HepG2 (cell line): ENCODE results near the gene ESRP2. TPM values are rescaled to one million over a fixed set of nuclear protein-coding genes. Genes with fewer than 3 reads are reported as not detected.

Source experiments
- PAX8 ChIP-seq: sonication (generic); formaldehyde crosslinking; IDR thresholded peaks from 2 replicates; pipeline ENCODE4 v1.8.0; 2022; ENCODE audit warnings: mild to moderate bottlenecking, missing genetic modification reagents, borderline replicate concordance
- REL ChIP-seq: sonication (generic); formaldehyde crosslinking; conservative IDR thresholded peaks from 2 replicates; pipeline ENCODE4 v1.8.0; 2022; ENCODE audit warnings: mild to moderate bottlenecking, missing genetic modification reagents, moderate library complexity
- TEAD2 ChIP-seq: sonication (generic); formaldehyde crosslinking; IDR thresholded peaks from 2 replicates; pipeline ENCODE4 v1.9.0; 2021; ENCODE audit warnings: missing genetic modification reagents
- ZNF33B ChIP-seq: sonication (generic); formaldehyde crosslinking; IDR thresholded peaks from 2 replicates; pipeline ENCODE4 v1.5.1; 2020; ENCODE audit warnings: mild to moderate bottlenecking, missing genetic modification reagents
- ZNF577 ChIP-seq: sonication (generic); formaldehyde crosslinking; IDR thresholded peaks from 2 replicates; pipeline ENCODE4 v1.4.0; 2020; ENCODE audit warnings: mild to moderate bottlenecking, low read depth, missing genetic modification reagents, borderline replicate concordance
- ZNF816 ChIP-seq: sonication (generic); formaldehyde crosslinking; IDR thresholded peaks from 2 replicates; pipeline ENCODE4 v1.8.0; 2022; ENCODE audit warnings: missing genetic modification reagents, mild to moderate bottlenecking, borderline replicate concordance
- ZNF879 ChIP-seq: sonication (generic); formaldehyde crosslinking; IDR thresholded peaks from 2 replicates; pipeline ENCODE4 v1.8.1; 2023; ENCODE audit warnings: missing genetic modification reagents
- polyA plus RNA-seq, 8 experiments: library from polyadenylated mRNA; depleted of rRNA in 3 of 8; stranded (reverse) in 7 of 8; unstranded in 1 of 8; fragments of >200 nt; fragmentation: Illumina TruSeq in 4 of 8; extraction: Trizol in 4 of 8; gene quantifications; 2 replicates each; pipeline versions ENCODE4 v1.2.1 to v1.2.3, GENCODE V29; 2011 to 2016; ENCODE audit warnings: low read depth in 4 of 8, missing spikeins in 1 of 8, mixed read lengths in 1 of 8; ENCODE audit not compliant: insufficient read depth in 1 of 8
- total RNA-seq, 5 experiments: library from RNA; depleted of rRNA; stranded (reverse); fragments of >200 nt; fragmentation: Illumina TruSeq; extraction: Trizol; gene quantifications; 2 replicates each; pipeline ENCODE4 v1.2.3, GENCODE V29; 2016; ENCODE audit warnings: low read depth in 1 of 5
- TF ChIP-seq, protein P1 (sequence below): sonication (generic); formaldehyde crosslinking; IDR thresholded peaks from 2 replicates; pipeline ENCODE4 v1.4.0; 2020; ENCODE audit warnings: missing genetic modification reagents
- TF ChIP-seq, protein P2 (sequence below): sonication (generic); formaldehyde crosslinking; IDR thresholded peaks from 2 replicates; pipeline ENCODE4 v1.5.1; 2020; ENCODE audit warnings: mild to moderate bottlenecking, missing genetic modification reagents, borderline replicate concordance
- TF ChIP-seq, protein P3 (sequence below): IDR thresholded peaks from 2 replicates; pipeline ENCODE4 v1.6.1; 2016; ENCODE audit warnings: low read depth, missing genetic modification reagents, missing compliant biosample characterization
- TF ChIP-seq, protein P4 (sequence below): sonication (generic); formaldehyde crosslinking; IDR thresholded peaks from 2 replicates; pipeline ENCODE4 v1.4.0; 2020; ENCODE audit warnings: missing genetic modification reagents
- TF ChIP-seq, protein P5 (sequence below): IDR thresholded peaks from 2 replicates; pipeline ENCODE4 v1.6.1; 2016

Gene ESRP2
- total and polyA plus RNA-seq, 2 of the 13 experiments (the other 11 are each of a cell fraction or from before 2014, with no cell fraction given) = 21.1 to 32.4 TPM

DNA sequence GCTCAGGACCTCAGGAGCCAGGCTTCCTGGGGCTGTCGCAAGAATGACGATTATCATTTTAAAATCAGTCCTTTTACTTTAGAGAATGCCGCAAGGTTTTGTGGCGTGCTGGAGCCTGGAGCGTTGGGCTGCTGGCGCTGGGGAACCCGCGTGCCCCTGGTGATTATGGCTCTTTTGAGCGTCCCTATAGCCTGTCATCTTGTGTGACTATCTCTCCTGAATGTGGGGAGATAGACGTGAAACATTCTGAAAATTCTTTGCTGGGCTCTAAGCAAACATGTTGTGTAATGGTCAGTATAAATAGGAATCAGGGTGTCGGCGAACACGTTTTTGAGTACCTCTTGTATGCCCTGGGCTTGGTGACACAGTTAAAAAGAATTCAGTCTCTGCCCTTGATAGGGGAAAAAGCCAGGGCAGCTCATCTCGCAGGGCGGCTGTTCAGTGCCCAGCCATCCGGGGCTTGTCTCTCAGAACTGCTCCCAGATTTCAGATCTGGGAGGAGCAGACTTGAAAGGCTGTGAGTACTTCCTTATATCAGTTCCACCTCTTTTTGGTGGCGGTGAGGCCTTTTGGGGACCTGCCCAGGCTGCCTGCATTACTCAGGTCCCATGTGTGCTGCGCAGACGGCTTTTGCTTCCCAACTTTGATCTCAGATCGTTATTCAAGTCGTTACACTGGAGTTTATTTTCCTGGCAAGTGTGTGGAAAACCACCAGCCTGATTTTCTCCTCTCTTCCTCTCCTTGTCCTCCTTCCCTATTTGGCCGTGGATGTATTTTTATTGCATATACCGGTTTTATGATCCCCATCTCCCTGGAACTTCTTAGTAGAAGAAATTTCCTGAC lies 29.4 kb upstream of the ESRP2 start (continued):
- TF ChIP-seq, protein P1, sequence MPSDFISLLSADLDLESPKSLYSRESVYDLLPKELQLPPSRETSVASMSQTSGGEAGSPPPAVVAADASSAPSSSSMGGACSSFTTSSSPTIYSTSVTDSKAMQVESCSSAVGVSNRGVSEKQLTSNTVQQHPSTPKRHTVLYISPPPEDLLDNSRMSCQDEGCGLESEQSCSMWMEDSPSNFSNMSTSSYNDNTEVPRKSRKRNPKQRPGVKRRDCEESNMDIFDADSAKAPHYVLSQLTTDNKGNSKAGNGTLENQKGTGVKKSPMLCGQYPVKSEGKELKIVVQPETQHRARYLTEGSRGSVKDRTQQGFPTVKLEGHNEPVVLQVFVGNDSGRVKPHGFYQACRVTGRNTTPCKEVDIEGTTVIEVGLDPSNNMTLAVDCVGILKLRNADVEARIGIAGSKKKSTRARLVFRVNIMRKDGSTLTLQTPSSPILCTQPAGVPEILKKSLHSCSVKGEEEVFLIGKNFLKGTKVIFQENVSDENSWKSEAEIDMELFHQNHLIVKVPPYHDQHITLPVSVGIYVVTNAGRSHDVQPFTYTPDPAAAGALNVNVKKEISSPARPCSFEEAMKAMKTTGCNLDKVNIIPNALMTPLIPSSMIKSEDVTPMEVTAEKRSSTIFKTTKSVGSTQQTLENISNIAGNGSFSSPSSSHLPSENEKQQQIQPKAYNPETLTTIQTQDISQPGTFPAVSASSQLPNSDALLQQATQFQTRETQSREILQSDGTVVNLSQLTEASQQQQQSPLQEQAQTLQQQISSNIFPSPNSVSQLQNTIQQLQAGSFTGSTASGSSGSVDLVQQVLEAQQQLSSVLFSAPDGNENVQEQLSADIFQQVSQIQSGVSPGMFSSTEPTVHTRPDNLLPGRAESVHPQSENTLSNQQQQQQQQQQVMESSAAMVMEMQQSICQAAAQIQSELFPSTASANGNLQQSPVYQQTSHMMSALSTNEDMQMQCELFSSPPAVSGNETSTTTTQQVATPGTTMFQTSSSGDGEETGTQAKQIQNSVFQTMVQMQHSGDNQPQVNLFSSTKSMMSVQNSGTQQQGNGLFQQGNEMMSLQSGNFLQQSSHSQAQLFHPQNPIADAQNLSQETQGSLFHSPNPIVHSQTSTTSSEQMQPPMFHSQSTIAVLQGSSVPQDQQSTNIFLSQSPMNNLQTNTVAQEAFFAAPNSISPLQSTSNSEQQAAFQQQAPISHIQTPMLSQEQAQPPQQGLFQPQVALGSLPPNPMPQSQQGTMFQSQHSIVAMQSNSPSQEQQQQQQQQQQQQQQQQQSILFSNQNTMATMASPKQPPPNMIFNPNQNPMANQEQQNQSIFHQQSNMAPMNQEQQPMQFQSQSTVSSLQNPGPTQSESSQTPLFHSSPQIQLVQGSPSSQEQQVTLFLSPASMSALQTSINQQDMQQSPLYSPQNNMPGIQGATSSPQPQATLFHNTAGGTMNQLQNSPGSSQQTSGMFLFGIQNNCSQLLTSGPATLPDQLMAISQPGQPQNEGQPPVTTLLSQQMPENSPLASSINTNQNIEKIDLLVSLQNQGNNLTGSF (CRISPR knock-in tag) = peak; percentile 23; the same call in 1 of the 2 replicates
- no peak for TF ChIP-seq TEAD2 (CRISPR knock-in tag)
- TF ChIP-seq, protein P2, sequence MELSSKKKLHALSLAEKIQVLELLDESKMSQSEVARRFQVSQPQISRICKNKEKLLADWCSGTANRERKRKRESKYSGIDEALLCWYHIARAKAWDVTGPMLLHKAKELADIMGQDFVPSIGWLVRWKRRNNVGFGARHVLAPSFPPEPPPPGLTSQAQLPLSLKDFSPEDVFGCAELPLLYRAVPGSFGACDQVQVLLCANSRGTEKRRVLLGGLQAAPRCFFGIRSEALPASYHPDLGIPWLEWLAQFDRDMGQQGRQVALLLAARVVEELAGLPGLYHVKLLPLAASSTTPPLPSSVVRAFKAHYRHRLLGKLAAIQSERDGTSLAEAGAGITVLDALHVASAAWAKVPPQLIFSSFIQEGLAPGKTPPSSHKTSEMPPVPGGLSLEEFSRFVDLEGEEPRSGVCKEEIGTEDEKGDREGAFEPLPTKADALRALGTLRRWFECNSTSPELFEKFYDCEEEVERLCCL (CRISPR knock-in tag) = no peak
- TF ChIP-seq, protein P3, sequence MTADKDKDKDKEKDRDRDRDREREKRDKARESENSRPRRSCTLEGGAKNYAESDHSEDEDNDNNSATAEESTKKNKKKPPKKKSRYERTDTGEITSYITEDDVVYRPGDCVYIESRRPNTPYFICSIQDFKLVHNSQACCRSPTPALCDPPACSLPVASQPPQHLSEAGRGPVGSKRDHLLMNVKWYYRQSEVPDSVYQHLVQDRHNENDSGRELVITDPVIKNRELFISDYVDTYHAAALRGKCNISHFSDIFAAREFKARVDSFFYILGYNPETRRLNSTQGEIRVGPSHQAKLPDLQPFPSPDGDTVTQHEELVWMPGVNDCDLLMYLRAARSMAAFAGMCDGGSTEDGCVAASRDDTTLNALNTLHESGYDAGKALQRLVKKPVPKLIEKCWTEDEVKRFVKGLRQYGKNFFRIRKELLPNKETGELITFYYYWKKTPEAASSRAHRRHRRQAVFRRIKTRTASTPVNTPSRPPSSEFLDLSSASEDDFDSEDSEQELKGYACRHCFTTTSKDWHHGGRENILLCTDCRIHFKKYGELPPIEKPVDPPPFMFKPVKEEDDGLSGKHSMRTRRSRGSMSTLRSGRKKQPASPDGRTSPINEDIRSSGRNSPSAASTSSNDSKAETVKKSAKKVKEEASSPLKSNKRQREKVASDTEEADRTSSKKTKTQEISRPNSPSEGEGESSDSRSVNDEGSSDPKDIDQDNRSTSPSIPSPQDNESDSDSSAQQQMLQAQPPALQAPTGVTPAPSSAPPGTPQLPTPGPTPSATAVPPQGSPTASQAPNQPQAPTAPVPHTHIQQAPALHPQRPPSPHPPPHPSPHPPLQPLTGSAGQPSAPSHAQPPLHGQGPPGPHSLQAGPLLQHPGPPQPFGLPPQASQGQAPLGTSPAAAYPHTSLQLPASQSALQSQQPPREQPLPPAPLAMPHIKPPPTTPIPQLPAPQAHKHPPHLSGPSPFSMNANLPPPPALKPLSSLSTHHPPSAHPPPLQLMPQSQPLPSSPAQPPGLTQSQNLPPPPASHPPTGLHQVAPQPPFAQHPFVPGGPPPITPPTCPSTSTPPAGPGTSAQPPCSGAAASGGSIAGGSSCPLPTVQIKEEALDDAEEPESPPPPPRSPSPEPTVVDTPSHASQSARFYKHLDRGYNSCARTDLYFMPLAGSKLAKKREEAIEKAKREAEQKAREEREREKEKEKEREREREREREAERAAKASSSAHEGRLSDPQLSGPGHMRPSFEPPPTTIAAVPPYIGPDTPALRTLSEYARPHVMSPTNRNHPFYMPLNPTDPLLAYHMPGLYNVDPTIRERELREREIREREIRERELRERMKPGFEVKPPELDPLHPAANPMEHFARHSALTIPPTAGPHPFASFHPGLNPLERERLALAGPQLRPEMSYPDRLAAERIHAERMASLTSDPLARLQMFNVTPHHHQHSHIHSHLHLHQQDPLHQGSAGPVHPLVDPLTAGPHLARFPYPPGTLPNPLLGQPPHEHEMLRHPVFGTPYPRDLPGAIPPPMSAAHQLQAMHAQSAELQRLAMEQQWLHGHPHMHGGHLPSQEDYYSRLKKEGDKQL (CRISPR knock-in tag) = peak; percentile 92
- peak; percentile 80; the same call in 1 of the 2 replicates for TF ChIP-seq ZNF816 (CRISPR knock-in tag)
- 0 out of 2 replicates have a peak, but pooled peaks have one; percentile 6 for TF ChIP-seq REL (CRISPR knock-in tag)
- TF ChIP-seq, protein P4, sequence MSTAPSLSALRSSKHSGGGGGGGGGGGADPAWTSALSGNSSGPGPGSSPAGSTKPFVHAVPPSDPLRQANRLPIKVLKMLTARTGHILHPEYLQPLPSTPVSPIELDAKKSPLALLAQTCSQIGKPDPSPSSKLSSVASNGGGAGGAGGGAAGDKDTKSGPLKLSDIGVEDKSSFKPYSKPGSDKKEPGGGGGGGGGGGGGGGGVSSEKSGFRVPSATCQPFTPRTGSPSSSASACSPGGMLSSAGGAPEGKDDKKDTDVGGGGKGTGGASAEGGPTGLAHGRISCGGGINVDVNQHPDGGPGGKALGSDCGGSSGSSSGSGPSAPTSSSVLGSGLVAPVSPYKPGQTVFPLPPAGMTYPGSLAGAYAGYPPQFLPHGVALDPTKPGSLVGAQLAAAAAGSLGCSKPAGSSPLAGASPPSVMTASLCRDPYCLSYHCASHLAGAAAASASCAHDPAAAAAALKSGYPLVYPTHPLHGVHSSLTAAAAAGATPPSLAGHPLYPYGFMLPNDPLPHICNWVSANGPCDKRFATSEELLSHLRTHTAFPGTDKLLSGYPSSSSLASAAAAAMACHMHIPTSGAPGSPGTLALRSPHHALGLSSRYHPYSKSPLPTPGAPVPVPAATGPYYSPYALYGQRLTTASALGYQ = peak; percentile 91; the same call in 1 of the 2 replicates
- TF ChIP-seq PAX8 (CRISPR knock-in tag) = no peak
- TF ChIP-seq ZNF33B (CRISPR knock-in tag) = no peak
- no peak for TF ChIP-seq ZNF879 (CRISPR knock-in tag)
- no peak for TF ChIP-seq ZNF577 (CRISPR knock-in tag)
- TF ChIP-seq, protein P5, sequence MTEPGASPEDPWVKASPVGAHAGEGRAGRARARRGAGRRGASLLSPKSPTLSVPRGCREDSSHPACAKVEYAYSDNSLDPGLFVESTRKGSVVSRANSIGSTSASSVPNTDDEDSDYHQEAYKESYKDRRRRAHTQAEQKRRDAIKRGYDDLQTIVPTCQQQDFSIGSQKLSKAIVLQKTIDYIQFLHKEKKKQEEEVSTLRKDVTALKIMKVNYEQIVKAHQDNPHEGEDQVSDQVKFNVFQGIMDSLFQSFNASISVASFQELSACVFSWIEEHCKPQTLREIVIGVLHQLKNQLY (CRISPR knock-in tag) = peak; percentile 84
